ENCODE measurements around the gene ZAP70. TPM values are rescaled to one million over a fixed set of nuclear protein-coding genes. Genes with fewer than 3 reads are reported as not detected.

Gene ZAP70
- total RNA-seq, 2 donors from 2014 or later, result 8.3 to 10.4 TPM

- Mint-ChIP-seq H3K27ac (no peak overlapping the region), H3K27me3 (ENCODE audit: insufficient read depth) (no peaks in the 10 kb centered on the region), H3K36me3 (ENCODE audit: low read depth) (peaks cover 25% of the 10 kb centered on the region), H3K4me1 (peaks cover 21% of the 10 kb centered on the region), H3K9me3 (no peaks in the 10 kb centered on the region), H3K4me3 (no peak overlapping the region)
- Histone ChIP-seq H3K36me3 (ENCODE audit: control insufficient read depth, insufficient read depth, low read length) (peaks cover 43% of the 10 kb centered on the region), H3K9ac (ENCODE audit: extremely low read depth, low read length, poor library complexity, severe bottlenecking) (no peak overlapping the region), H3K4me1 (ENCODE audit: control insufficient read depth, insufficient read depth, low read length) (peaks cover 6% of the 10 kb centered on the region), H3K27ac (ENCODE audit: low read depth, low read length) (no peak overlapping the region), H3K27me3 (ENCODE audit: control insufficient read depth, insufficient read depth, low read length, poor library complexity, severe bottlenecking) (no peaks in the 10 kb centered on the region), H3K4me3 (ENCODE audit: low read length) (no peak overlapping the region), H3K9me3 (ENCODE audit: control insufficient read depth, low read length) (no peaks in the 10 kb centered on the region)
- WGBS, 2 experiments (ENCODE audit: insufficient coverage in 1 of 2, insufficient read length in 1 of 2), result 98% methylated on average over 4 of the region's 4 CpGs; no CpG with 5 or more reads in 1 of the 2 experiments
- no peak for DNase-seq
- no peak for TF ChIP-seq CTCF (conservative IDR thresholded peaks at IDR 0.05)
Measured at GRCh38 chr2:97750017-97750416, 36.6 kb downstream of the ZAP70 start.

GRCh38 chr2:97751752-97752151 is 38.4 kb downstream of the ZAP70 start:
- Mint-ChIP-seq H3K36me3 (ENCODE audit: low read depth) (peaks cover 34% of the 10 kb centered on the region), H3K27me3 (ENCODE audit: insufficient read depth) (no peaks in the 10 kb centered on the region), H3K4me1 (peaks cover 21% of the 10 kb centered on the region), H3K27ac (peak overlapping the region; percentile 59), H3K4me3 (no peak overlapping the region), H3K9me3 (no peaks in the 10 kb centered on the region)
- Histone ChIP-seq H3K36me3 (ENCODE audit: control insufficient read depth, insufficient read depth, low read length) (peaks cover 58% of the 10 kb centered on the region), H3K27me3 (ENCODE audit: control insufficient read depth, insufficient read depth, low read length, poor library complexity, severe bottlenecking) (no peaks in the 10 kb centered on the region), H3K9ac (ENCODE audit: extremely low read depth, low read length, poor library complexity, severe bottlenecking) (no peak overlapping the region), H3K27ac (ENCODE audit: low read depth, low read length) (no peak overlapping the region), H3K9me3 (ENCODE audit: control insufficient read depth, low read length) (no peaks in the 10 kb centered on the region), H3K4me3 (ENCODE audit: low read length) (no peak overlapping the region), H3K4me1 (ENCODE audit: control insufficient read depth, insufficient read depth, low read length) (peaks cover 6% of the 10 kb centered on the region)
- 67% methylated on average over 3 of the region's 3 CpGs; no CpG with 5 or more reads in 1 of the 2 experiments for WGBS, 2 experiments (ENCODE audit: insufficient coverage in 1 of 2, insufficient read length in 1 of 2)
- no peak for DNase-seq
- no peak for TF ChIP-seq CTCF (conservative IDR thresholded peaks at IDR 0.05)

GRCh38 chr2:97752342-97753334 is 39.3 kb downstream of the ZAP70 start:
- Histone ChIP-seq H3K27me3 (ENCODE audit: control insufficient read depth, insufficient read depth, low read length, poor library complexity, severe bottlenecking) (no peaks in the 10 kb centered on the region), H3K36me3 (ENCODE audit: control insufficient read depth, insufficient read depth, low read length) (peaks cover 64% of the 10 kb centered on the region), H3K4me1 (ENCODE audit: control insufficient read depth, insufficient read depth, low read length) (peaks cover 6% of the 10 kb centered on the region), H3K27ac (ENCODE audit: low read depth, low read length) (no peak overlapping the region), H3K4me3 (ENCODE audit: low read length) (no peak overlapping the region), H3K9ac (ENCODE audit: extremely low read depth, low read length, poor library complexity, severe bottlenecking) (no peak overlapping the region), H3K9me3 (ENCODE audit: control insufficient read depth, low read length) (no peaks in the 10 kb centered on the region)
- 67 to 78% methylated on average over 1 to 3 of the region's 3 CpGs for WGBS, 2 experiments (ENCODE audit: insufficient coverage in 1 of 2, insufficient read length in 1 of 2)
- H3K4me1 Mint-ChIP-seq, result peaks cover 21% of the 10 kb centered on the region
- no peaks in the 10 kb centered on the region for H3K27me3 Mint-ChIP-seq (ENCODE audit: insufficient read depth)
- TF ChIP-seq CTCF (conservative IDR thresholded peaks at IDR 0.05), result no peak
- H3K27ac Mint-ChIP-seq, result peak overlapping the region; percentile 8
- DNase-seq, result no peak
- H3K9me3 Mint-ChIP-seq, result no peaks in the 10 kb centered on the region
- peaks cover 41% of the 10 kb centered on the region for H3K36me3 Mint-ChIP-seq (ENCODE audit: low read depth)
- H3K4me3 Mint-ChIP-seq, result no peak overlapping the region

Measured in endodermal cell (in vitro differentiated cells).